ENCODE measurements around the gene DLGAP1.
"Not testable (repeated sequence)": the region's sequence is repeated elsewhere in the genome, so short reads cannot be mapped to it uniquely, and the experiment has no call there.

Gene DLGAP1

GRCh38 chr18:4309227-4309626, 145.9 kb downstream of the DLGAP1 start:
- no peak overlapping the region for H3K4me3 ChIP-seq (ENCODE audit: low read depth, low read length)
- DNase-seq (ENCODE audit: low read depth) = no peak

GRCh38 chr18:4308576-4308975, 146.5 kb downstream of the DLGAP1 start:
- no peak for DNase-seq (ENCODE audit: low read depth)
- no peak overlapping the region for H3K4me3 ChIP-seq (ENCODE audit: low read depth, low read length)

- DNase-seq (ENCODE audit: low read depth) = no peak
- H3K4me3 ChIP-seq (ENCODE audit: low read depth, low read length) = no peak overlapping the region
Observed at GRCh38 chr18:4299395-4299794, 155.7 kb downstream of the DLGAP1 start.

- no peak overlapping the region for H3K4me3 ChIP-seq (ENCODE audit: low read depth, low read length)
Observed at GRCh38 chr18:4293337-4293736, 161.8 kb downstream of the DLGAP1 start.

GRCh38 chr18:4292696-4293095, 162.4 kb downstream of the DLGAP1 start:
- DNase-seq (ENCODE audit: low read depth) = no peak

More at GRCh38 chr18:4293337-4293736, 161.8 kb downstream of the DLGAP1 start:
- no peak for DNase-seq (ENCODE audit: low read depth)

GRCh38 chr18:4287340-4287739, 167.8 kb downstream of the DLGAP1 start:
- H3K4me3 ChIP-seq (ENCODE audit: low read depth, low read length); DNase-seq (ENCODE audit: low read depth): not testable (repeated sequence)

More at GRCh38 chr18:4292696-4293095, 162.4 kb downstream of the DLGAP1 start:
- no peak overlapping the region for H3K4me3 ChIP-seq (ENCODE audit: low read depth, low read length)

- no peak for DNase-seq (ENCODE audit: low read depth)
- no peak overlapping the region for H3K4me3 ChIP-seq (ENCODE audit: low read depth, low read length)
Observed at GRCh38 chr18:4286256-4286655, 168.9 kb downstream of the DLGAP1 start.

GRCh38 chr18:4285525-4285924, 169.6 kb downstream of the DLGAP1 start:
- H3K4me3 ChIP-seq (ENCODE audit: low read depth, low read length) = no peak overlapping the region
- no peak for DNase-seq (ENCODE audit: low read depth)

GRCh38 chr18:4284528-4284927, 170.6 kb downstream of the DLGAP1 start:
- H3K4me3 ChIP-seq (ENCODE audit: low read depth, low read length) = no peak overlapping the region
- DNase-seq (ENCODE audit: low read depth) = no peak

- no peak overlapping the region for H3K4me3 ChIP-seq (ENCODE audit: low read depth, low read length)
- no peak for DNase-seq (ENCODE audit: low read depth)
Observed at GRCh38 chr18:4283746-4284291, 171.3 kb downstream of the DLGAP1 start.

- H3K4me3 ChIP-seq (ENCODE audit: low read depth, low read length) = no peak overlapping the region
- no peak for DNase-seq (ENCODE audit: low read depth)
Observed at GRCh38 chr18:4282954-4283353, 172.2 kb downstream of the DLGAP1 start.

GRCh38 chr18:4276953-4277585, 178.0 kb downstream of the DLGAP1 start:
- no peak overlapping the region for H3K4me3 ChIP-seq (ENCODE audit: low read depth, low read length)
- no peak for DNase-seq (ENCODE audit: low read depth)

- no peak for DNase-seq (ENCODE audit: low read depth)
- H3K4me3 ChIP-seq (ENCODE audit: low read depth, low read length) = no peak overlapping the region
Observed at GRCh38 chr18:4271952-4272351, 183.2 kb downstream of the DLGAP1 start.

- H3K4me3 ChIP-seq (ENCODE audit: low read depth, low read length) = no peak overlapping the region
- DNase-seq (ENCODE audit: low read depth) = no peak
Observed at GRCh38 chr18:4270988-4271387, 184.1 kb downstream of the DLGAP1 start.

GRCh38 chr18:4270016-4270415, 185.1 kb downstream of the DLGAP1 start:
- H3K4me3 ChIP-seq (ENCODE audit: low read depth, low read length) = no peak overlapping the region
- DNase-seq (ENCODE audit: low read depth) = no peak

- H3K4me3 ChIP-seq (ENCODE audit: low read depth, low read length) = no peak overlapping the region
- no peak for DNase-seq (ENCODE audit: low read depth)
Observed at GRCh38 chr18:4267641-4268040, 187.5 kb downstream of the DLGAP1 start.

- no peak for DNase-seq (ENCODE audit: low read depth)
- no peak overlapping the region for H3K4me3 ChIP-seq (ENCODE audit: low read depth, low read length)
Observed at GRCh38 chr18:4264347-4264791, 190.7 kb downstream of the DLGAP1 start.

- no peak for DNase-seq (ENCODE audit: low read depth)
Observed at GRCh38 chr18:4260107-4260506, 195.0 kb downstream of the DLGAP1 start.

GRCh38 chr18:4256766-4257417, 198.2 kb downstream of the DLGAP1 start:
- H3K4me3 ChIP-seq (ENCODE audit: low read depth, low read length) = no peak overlapping the region

More at GRCh38 chr18:4260107-4260506, 195.0 kb downstream of the DLGAP1 start:
- no peak overlapping the region for H3K4me3 ChIP-seq (ENCODE audit: low read depth, low read length)

GRCh38 chr18:4254840-4255239, 200.3 kb downstream of the DLGAP1 start:
- H3K4me3 ChIP-seq (ENCODE audit: low read depth, low read length) = no peak overlapping the region
- no peak for DNase-seq (ENCODE audit: low read depth)

More at GRCh38 chr18:4256766-4257417, 198.2 kb downstream of the DLGAP1 start:
- DNase-seq (ENCODE audit: low read depth) = no peak

- no peak for DNase-seq (ENCODE audit: low read depth)
- H3K4me3 ChIP-seq (ENCODE audit: low read depth, low read length) = no peak overlapping the region
Observed at GRCh38 chr18:4252829-4253228, 202.3 kb downstream of the DLGAP1 start.
